Measurements from ENCODE around the gene RTEL1.

RTEL1 gene

DNA sequence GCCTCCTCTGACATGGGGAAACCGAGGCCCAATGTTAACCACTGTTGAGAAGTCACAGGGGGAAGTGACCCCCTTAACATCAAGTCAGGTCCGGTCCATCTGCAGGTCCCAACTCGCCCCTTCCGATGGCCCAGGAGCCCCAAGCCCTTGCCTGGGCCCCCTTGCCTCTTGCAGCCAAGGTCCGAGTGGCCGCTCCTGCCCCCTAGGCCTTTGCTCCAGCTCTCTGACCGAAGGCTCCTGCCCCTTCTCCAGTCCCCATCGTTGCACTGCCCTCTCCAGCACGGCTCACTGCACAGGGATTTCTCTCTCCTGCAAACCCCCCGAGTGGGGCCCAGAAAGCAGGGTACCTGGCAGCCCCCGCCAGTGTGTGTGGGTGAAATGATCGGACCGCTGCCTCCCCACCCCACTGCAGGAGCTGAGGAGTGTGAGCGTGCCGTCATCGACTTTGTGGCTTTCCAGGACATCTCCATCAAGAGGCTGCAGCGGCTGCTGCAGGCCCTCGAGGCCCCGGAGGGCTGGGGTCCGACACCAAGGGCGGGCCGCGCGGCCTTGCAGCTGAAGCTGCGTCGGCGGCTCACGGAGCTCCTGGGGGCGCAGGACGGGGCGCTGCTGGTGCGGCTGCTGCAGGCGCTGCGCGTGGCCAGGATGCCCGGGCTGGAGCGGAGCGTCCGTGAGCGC is 39.9 kb downstream of the RTEL1 start:
- Histone ChIP-seq H3K27ac (peak overlapping the region in 1 of 2 donors; percentile 56), H3K4me3 (no peak overlapping the region), H3K4me1 (peaks cover 0 to 43% (median 34%) of the 10 kb centered on the region in 4 donors), H3K36me3 (peaks cover 0 to 46% (median 46%) of the 10 kb centered on the region in 3 donors), H3K27me3 (no peaks in the 10 kb centered on the region), H3K9me3 (no peaks in the 10 kb centered on the region)
- DNase-seq: peak in 1 of 2 donors; percentile 67
- TF ChIP-seq, protein P1, sequence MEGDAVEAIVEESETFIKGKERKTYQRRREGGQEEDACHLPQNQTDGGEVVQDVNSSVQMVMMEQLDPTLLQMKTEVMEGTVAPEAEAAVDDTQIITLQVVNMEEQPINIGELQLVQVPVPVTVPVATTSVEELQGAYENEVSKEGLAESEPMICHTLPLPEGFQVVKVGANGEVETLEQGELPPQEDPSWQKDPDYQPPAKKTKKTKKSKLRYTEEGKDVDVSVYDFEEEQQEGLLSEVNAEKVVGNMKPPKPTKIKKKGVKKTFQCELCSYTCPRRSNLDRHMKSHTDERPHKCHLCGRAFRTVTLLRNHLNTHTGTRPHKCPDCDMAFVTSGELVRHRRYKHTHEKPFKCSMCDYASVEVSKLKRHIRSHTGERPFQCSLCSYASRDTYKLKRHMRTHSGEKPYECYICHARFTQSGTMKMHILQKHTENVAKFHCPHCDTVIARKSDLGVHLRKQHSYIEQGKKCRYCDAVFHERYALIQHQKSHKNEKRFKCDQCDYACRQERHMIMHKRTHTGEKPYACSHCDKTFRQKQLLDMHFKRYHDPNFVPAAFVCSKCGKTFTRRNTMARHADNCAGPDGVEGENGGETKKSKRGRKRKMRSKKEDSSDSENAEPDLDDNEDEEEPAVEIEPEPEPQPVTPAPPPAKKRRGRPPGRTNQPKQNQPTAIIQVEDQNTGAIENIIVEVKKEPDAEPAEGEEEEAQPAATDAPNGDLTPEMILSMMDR (IDR thresholded peaks at IDR 0.05): no peak
- intact Hi-C loops (cut with DNase I; ENCODE audit: low total_unique reads): no loop called here

DNA sequence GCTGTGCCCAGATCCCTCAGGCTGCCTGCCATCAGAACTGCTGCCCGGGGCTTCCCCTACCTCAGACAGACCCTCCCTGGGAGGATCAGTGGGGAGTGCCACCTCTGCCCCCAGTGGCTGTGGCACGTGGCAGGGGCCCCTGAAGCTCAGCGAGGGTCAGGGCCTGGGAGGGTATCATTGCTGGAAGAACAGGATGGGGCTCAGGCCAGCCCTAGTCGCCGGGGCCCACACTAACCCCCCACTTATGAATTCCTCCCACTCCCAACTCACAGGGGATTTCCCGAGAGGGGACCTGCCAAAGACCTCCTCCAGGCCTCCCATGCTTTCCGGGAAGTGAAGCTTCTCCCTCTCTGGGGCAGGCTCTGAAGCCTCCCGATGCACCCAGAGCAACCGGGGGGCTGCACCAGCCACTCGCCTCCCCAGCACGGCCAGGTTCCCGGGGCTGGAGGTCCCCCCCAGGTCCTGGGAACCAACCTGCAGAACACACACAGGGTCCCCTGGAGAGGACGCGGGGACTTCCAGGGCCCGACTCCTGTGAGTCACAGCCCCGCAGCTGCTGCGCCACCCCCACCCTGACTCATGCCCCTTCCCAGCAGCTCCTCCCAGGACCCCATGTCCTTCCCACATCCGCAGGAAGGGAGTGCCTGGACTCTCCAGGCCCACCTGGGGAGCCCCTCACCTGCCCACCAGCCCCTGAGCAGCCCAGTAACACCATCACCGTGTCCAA is 40.8 kb downstream of the RTEL1 start:
- Histone ChIP-seq H3K36me3 (peaks cover 0 to 52% (median 51%) of the 10 kb centered on the region in 3 donors), H3K4me3 (no peak overlapping the region), H3K4me1 (peaks cover 0 to 43% (median 34%) of the 10 kb centered on the region in 4 donors), H3K27me3 (no peaks in the 10 kb centered on the region), H3K27ac (peak overlapping the region; percentile 47 to 56), H3K9me3 (no peaks in the 10 kb centered on the region)
- TF ChIP-seq, protein P1 (IDR thresholded peaks at IDR 0.05): no peak
- intact Hi-C loops (cut with DNase I; ENCODE audit: low total_unique reads): no loop called here
- peak; percentile 64 to 83 for DNase-seq

DNA sequence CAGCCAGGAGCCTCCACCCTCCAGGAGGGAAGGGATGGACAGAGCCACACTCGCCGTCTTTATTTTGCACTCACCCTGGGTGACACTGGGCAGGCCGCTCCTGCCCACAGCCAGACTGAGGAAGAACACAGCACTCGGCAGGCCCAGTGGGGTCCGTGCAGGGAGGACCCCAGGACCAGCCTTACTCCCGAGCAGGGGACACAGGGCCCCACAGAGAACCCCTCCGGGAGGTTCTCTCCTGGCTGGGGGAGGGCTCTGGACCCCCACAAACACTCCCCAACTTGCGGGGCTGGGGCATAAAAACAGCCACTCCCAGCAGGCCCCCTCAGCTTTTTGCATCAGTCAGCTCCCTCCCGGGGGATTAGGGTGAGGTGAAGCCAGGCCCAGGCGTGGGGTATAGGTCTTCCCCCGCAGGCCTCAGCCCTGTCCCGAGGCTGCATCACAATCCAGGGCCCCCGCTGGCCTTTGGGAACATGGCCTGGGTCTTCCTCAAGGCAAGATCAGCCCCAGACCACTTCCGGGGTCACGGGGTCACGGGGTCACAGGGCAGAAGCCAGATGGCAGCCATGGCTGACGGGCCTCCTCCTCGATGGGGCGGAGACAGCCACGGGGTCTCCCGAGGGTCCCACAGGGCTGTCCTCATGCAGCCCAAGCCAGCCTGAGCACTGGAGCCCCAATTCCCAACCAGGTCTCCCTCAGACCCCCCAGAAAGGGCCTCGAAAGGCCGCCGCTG is 41.5 kb downstream of the RTEL1 start:
- peaks cover 0 to 43% (median 34%) of the 10 kb centered on the region in 4 donors for H3K4me1 ChIP-seq
- peak overlapping the region; percentile 47 to 56 for H3K27ac ChIP-seq
- no peaks in the 10 kb centered on the region for H3K9me3 ChIP-seq
- no peak overlapping the region for H3K4me3 ChIP-seq
- intact Hi-C loops (cut with DNase I; ENCODE audit: low total_unique reads): no loop called here
- TF ChIP-seq, protein P1 (IDR thresholded peaks at IDR 0.05): no peak
- H3K36me3 ChIP-seq: peaks cover 0 to 52% (median 49%) of the 10 kb centered on the region in 3 donors
- DNase-seq: peak in 1 of 2 donors; percentile 67
- H3K27me3 ChIP-seq: no peaks in the 10 kb centered on the region

DNA sequence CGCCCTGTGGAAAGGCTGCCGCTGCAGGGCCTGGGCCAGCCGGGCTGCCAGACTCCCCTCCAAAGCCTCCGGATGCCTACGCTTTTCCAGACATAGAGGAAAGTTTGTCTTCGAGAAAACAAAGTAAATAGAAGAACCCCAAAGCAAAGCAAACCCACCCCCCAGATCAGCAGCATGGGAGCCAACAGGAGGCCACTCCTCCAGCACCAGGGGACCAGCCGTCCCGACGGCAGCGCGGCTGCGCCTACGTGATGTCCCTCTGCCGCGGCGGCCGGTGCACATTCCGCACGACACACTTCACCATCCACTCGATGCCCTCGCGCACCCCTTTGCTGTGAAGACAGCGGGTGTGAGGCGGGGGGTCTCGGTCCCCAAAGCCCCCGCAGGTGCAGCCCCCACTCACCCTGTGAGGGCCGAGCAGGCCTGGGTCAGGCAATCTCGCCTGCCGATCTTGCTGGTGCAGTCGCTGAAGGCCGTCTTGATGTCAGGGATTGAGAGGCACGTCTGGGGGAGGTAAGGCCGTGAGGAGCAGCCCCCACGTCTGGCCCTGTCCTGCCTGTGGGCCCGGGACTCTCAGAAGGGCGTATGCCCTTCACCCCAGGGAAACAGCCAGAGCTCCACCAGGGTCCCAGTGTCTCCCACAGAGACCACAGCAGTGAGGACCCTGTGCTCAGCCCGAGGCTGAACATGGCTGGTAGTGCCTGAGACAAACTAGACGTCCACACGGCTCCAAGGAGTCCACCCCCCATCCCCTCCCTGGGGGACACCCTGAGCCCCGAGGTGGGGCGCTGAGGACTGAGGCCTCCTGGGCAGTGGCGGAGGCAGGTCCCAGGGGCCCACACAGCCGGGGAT is 42.3 kb downstream of the RTEL1 start:
- peaks cover 0 to 41% (median 34%) of the 10 kb centered on the region in 4 donors for H3K4me1 ChIP-seq
- peak in 1 of 2 donors; percentile 64 for DNase-seq
- H3K36me3 ChIP-seq: peaks cover 5 to 52% (median 46%) of the 10 kb centered on the region in 3 donors
- H3K27me3 ChIP-seq: no peaks in the 10 kb centered on the region
- H3K27ac ChIP-seq: no peak overlapping the region
- H3K9me3 ChIP-seq: no peaks in the 10 kb centered on the region
- TF ChIP-seq, protein P1 (IDR thresholded peaks at IDR 0.05): no peak
- no peak overlapping the region for H3K4me3 ChIP-seq
- intact Hi-C loops (cut with DNase I; ENCODE audit: low total_unique reads): no loop called here

DNA sequence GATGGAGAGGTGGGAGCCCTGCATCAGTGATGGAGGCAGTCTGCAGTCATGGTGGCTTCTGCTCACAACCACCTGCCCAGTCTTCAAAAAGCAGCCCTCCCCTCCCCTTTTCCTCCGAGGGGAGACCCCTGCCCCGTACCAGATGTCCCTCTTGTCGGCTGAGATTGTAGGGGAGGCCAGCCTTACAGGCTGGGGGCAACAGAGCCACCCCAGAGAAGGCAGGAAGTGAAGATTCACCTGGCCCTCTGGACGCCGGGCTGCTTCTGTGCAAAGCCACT is 42.9 kb downstream of the RTEL1 start:
- H3K4me1 ChIP-seq: peaks cover 0 to 43% (median 35%) of the 10 kb centered on the region in 4 donors
- no peak overlapping the region for H3K4me3 ChIP-seq
- no peak for DNase-seq
- H3K27me3 ChIP-seq: no peaks in the 10 kb centered on the region
- intact Hi-C loops (cut with DNase I; ENCODE audit: low total_unique reads): no loop called here
- TF ChIP-seq, protein P1 (IDR thresholded peaks at IDR 0.05): no peak
- no peaks in the 10 kb centered on the region for H3K9me3 ChIP-seq
- H3K27ac ChIP-seq: no peak overlapping the region
- peaks cover 11 to 56% (median 46%) of the 10 kb centered on the region in 3 donors for H3K36me3 ChIP-seq
